ENCODE results near the gene SYNE1. TPM values are rescaled to one million over a fixed set of nuclear protein-coding genes. Genes with fewer than 3 reads are reported as not detected.
"Not testable (repeated sequence)": the region's sequence is repeated elsewhere in the genome, so short reads cannot be mapped to it uniquely, and the experiment has no call there.

Gene SYNE1
- total RNA-seq, 1 experiment from 2014 or later: 3.0 TPM

DNA sequence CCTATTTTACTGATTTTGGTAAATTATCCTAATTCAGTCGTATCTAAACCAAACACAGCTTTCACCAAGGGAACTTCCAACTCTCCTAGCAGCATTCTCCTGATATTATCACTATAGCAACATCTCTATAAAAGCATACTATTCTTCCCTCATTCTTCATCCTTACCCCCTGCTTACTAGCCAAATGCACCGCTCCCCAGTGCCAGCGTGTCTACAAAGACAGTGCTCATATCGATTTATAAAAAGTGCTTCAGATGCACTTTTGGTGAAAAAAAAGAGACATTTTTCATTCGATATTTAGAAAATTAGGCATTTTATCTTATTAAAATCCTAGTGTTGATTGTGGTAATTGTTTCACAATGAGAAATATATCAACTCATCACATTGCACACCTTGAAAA is 74.0 kb downstream of the SYNE1 start:
- Histone ChIP-seq H3K27me3 (ENCODE audit: insufficient read depth, low read length) (no peaks in the 10 kb centered on the region), H4K5ac (ENCODE audit: insufficient read length, low read depth, low read length) (no peak overlapping the region), H4K91ac (ENCODE audit: insufficient read length, low read depth, low read length) (no peak overlapping the region), H3K4me2 (ENCODE audit: insufficient read depth, insufficient read length, low read length) (no peak overlapping the region), H3K9me3 (ENCODE audit: control insufficient read depth, low read depth, low read length) (no peaks in the 10 kb centered on the region), H3K79me2 (ENCODE audit: insufficient read depth, low read length) (no peaks in the 10 kb centered on the region), H3K14ac (ENCODE audit: insufficient read depth, low read length) (no peak overlapping the region), H4K20me1 (ENCODE audit: control insufficient read depth, insufficient read depth, insufficient read length) (no peaks in the 10 kb centered on the region), H2BK5ac (ENCODE audit: insufficient read length, low read length) (no peak overlapping the region), H2BK12ac (ENCODE audit: insufficient read length, low read depth, low read length) (no peak overlapping the region), H3K56ac (ENCODE audit: insufficient read length, low read depth, low read length) (no peak overlapping the region), H3K23ac (ENCODE audit: insufficient read length, low read depth, low read length) (no peak overlapping the region), H2BK120ac (ENCODE audit: low read depth, low read length, poor library complexity, severe bottlenecking) (no peak overlapping the region), H3T11ph (ENCODE audit: low read length) (no peak overlapping the region), H3K4ac (ENCODE audit: low read depth, low read length) (no peak overlapping the region), H2BK20ac (ENCODE audit: low read depth, low read length, poor library complexity, severe bottlenecking) (no peak overlapping the region), H4K8ac (replicated peaks; ENCODE audit: insufficient read length, low read depth, low read length) (no peak overlapping the region), H3K9ac (ENCODE audit: extremely low read depth, insufficient read length, low read length) (no peak overlapping the region), H3K79me1 (ENCODE audit: insufficient read depth, low read depth, low read length, poor library complexity, severe bottlenecking) (no peaks in the 10 kb centered on the region), H3K27ac (ENCODE audit: insufficient read length, low read depth, low read length) (no peak overlapping the region), H3K18ac (ENCODE audit: insufficient read length, low read depth, low read length) (no peak overlapping the region), H2BK15ac (ENCODE audit: low read depth, low read length) (no peak overlapping the region), H3K23me2 (ENCODE audit: insufficient read length, low read depth, low read length, poor library complexity, severe bottlenecking) (no peaks in the 10 kb centered on the region), H2AFZ (ENCODE audit: low read length) (no peak overlapping the region), H2AK5ac (ENCODE audit: insufficient read length, low read length) (no peak overlapping the region), H3K4me1 (ENCODE audit: insufficient read depth, low read length) (no peaks in the 10 kb centered on the region)
- H3K4me3 Mint-ChIP-seq: no peak overlapping the region
- TF ChIP-seq, protein P1, sequence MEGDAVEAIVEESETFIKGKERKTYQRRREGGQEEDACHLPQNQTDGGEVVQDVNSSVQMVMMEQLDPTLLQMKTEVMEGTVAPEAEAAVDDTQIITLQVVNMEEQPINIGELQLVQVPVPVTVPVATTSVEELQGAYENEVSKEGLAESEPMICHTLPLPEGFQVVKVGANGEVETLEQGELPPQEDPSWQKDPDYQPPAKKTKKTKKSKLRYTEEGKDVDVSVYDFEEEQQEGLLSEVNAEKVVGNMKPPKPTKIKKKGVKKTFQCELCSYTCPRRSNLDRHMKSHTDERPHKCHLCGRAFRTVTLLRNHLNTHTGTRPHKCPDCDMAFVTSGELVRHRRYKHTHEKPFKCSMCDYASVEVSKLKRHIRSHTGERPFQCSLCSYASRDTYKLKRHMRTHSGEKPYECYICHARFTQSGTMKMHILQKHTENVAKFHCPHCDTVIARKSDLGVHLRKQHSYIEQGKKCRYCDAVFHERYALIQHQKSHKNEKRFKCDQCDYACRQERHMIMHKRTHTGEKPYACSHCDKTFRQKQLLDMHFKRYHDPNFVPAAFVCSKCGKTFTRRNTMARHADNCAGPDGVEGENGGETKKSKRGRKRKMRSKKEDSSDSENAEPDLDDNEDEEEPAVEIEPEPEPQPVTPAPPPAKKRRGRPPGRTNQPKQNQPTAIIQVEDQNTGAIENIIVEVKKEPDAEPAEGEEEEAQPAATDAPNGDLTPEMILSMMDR (conservative IDR thresholded peaks at IDR 0.05): no peak
- 0 out of 4 replicates have a peak, but pooled peaks cover 0 to 6% of the 10 kb centered on the region in 2 experiments for H3K4me1 Mint-ChIP-seq
- no peaks in the 10 kb centered on the region for H3K9me3 Mint-ChIP-seq
- no peaks in the 10 kb centered on the region for H3K27me3 Mint-ChIP-seq (ENCODE audit: low read depth)
- no peaks in the 10 kb centered on the region for H3K36me3 Mint-ChIP-seq (ENCODE audit: insufficient read depth in 1 of 3, low read depth in 3 of 3)
- no CpG with 5 or more reads among the region's 5 CpGs for WGBS (ENCODE audit: extremely low coverage, insufficient read length, low lambda C conversion rate)
- no peak overlapping the region for H3K27ac Mint-ChIP-seq
- no peak for DNase-seq

DNA sequence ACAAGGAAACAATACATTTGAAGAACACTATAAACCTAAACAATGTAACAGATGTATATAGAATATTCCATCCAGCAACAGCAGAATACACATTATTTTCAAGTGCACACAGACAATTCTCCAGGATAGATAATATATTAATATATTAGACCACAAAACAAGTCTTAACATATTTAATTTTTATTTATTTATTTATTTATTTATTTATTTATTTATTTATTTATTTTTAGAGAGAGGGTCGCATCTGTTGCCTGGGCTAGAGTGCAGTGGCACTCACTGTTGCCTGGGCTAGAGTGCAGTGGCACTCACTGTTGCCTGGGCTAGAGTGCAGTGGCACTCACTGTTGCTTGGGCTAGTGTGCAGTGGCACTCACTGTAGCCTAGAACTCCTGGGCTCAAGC is 78.4 kb downstream of the SYNE1 start:
- not testable (repeated sequence) for H3K27me3 Mint-ChIP-seq (ENCODE audit: low read depth); H3K9me3 ChIP-seq (ENCODE audit: control insufficient read depth, low read depth, low read length); H3K4ac ChIP-seq (ENCODE audit: low read depth, low read length); H3K4me1 Mint-ChIP-seq; H3K79me2 ChIP-seq (ENCODE audit: insufficient read depth, low read length); H3K36me3 Mint-ChIP-seq (ENCODE audit: insufficient read depth in 1 of 3, low read depth in 3 of 3); H2BK20ac ChIP-seq (ENCODE audit: low read depth, low read length, poor library complexity, severe bottlenecking); H2AFZ ChIP-seq (ENCODE audit: low read length); H3K27me3 ChIP-seq (ENCODE audit: insufficient read depth, low read length); H3T11ph ChIP-seq (ENCODE audit: low read length); H3K27ac Mint-ChIP-seq; H3K9me3 Mint-ChIP-seq; H4K8ac ChIP-seq (replicated peaks; ENCODE audit: insufficient read length, low read depth, low read length); H2BK120ac ChIP-seq (ENCODE audit: low read depth, low read length, poor library complexity, severe bottlenecking); H4K91ac ChIP-seq (ENCODE audit: insufficient read length, low read depth, low read length); H3K4me1 ChIP-seq (ENCODE audit: insufficient read depth, low read length); H3K4me3 Mint-ChIP-seq; H3K23me2 ChIP-seq (ENCODE audit: insufficient read length, low read depth, low read length, poor library complexity, severe bottlenecking); H4K5ac ChIP-seq (ENCODE audit: insufficient read length, low read depth, low read length); H3K18ac ChIP-seq (ENCODE audit: insufficient read length, low read depth, low read length); H2BK5ac ChIP-seq (ENCODE audit: insufficient read length, low read length); DNase-seq; H3K23ac ChIP-seq (ENCODE audit: insufficient read length, low read depth, low read length); H3K9ac ChIP-seq (ENCODE audit: extremely low read depth, insufficient read length, low read length); H3K27ac ChIP-seq (ENCODE audit: insufficient read length, low read depth, low read length); H3K56ac ChIP-seq (ENCODE audit: insufficient read length, low read depth, low read length); H2BK15ac ChIP-seq (ENCODE audit: low read depth, low read length); H4K20me1 ChIP-seq (ENCODE audit: control insufficient read depth, insufficient read depth, insufficient read length); H2AK5ac ChIP-seq (ENCODE audit: insufficient read length, low read length); H3K79me1 ChIP-seq (ENCODE audit: insufficient read depth, low read depth, low read length, poor library complexity, severe bottlenecking); H3K14ac ChIP-seq (ENCODE audit: insufficient read depth, low read length); H2BK12ac ChIP-seq (ENCODE audit: insufficient read length, low read depth, low read length); H3K4me2 ChIP-seq (ENCODE audit: insufficient read depth, insufficient read length, low read length)
- WGBS (ENCODE audit: extremely low coverage, insufficient read length, low lambda C conversion rate): no CpG with 5 or more reads among the region's 1 CpG
